ENCODE data around the gene APAF1. TPM values are rescaled to one million over a fixed set of nuclear protein-coding genes. Genes with fewer than 3 reads are reported as not detected.

The APAF1 gene
- total and polyA plus RNA-seq, 2 of the 13 experiments (the other 11 are each of a cell fraction or from before 2014, with no cell fraction given): 6.0 to 13.0 TPM

DNA sequence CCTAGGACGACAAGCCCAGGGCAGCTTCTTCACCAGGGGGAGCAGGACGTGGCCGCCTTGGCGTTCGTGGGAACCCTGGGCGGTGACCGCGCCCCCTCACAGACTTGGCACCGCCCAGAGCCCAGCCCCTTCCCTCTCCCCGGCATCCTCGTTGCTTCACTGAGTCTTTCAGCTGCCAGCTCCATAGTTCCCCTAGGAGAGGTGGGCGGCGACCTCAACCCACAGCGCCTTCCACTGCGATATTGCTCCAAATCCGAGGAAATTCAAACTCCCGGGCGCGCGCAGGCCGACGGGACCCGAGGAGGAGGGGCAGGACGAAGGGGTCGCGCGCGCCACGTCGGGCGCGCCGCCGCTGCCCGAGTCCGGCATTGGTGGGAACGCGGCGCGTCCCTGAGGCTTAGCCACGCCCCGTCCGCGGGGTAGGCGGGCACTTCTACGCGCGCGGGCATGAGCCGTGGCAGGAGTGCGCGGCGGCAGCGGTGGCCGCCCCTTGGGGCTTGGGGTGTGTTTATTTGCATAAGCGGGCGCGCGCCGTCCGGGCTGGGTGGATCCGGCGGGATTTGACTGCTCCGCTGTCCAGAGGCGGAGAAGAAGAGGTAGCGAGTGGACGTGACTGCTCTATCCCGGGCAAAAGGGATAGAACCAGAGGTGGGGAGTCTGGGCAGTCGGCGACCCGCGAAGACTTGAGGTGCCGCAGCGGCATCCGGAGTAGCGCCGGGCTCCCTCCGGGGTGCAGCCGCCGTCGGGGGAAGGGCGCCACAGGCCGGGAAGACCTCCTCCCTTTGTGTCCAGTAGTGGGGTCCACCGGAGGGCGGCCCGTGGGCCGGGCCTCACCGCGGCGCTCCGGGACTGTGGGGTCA, at the start of gene APAF1, which contains the start of gene IKBIP (continued):
- TF ChIP-seq, protein P1, sequence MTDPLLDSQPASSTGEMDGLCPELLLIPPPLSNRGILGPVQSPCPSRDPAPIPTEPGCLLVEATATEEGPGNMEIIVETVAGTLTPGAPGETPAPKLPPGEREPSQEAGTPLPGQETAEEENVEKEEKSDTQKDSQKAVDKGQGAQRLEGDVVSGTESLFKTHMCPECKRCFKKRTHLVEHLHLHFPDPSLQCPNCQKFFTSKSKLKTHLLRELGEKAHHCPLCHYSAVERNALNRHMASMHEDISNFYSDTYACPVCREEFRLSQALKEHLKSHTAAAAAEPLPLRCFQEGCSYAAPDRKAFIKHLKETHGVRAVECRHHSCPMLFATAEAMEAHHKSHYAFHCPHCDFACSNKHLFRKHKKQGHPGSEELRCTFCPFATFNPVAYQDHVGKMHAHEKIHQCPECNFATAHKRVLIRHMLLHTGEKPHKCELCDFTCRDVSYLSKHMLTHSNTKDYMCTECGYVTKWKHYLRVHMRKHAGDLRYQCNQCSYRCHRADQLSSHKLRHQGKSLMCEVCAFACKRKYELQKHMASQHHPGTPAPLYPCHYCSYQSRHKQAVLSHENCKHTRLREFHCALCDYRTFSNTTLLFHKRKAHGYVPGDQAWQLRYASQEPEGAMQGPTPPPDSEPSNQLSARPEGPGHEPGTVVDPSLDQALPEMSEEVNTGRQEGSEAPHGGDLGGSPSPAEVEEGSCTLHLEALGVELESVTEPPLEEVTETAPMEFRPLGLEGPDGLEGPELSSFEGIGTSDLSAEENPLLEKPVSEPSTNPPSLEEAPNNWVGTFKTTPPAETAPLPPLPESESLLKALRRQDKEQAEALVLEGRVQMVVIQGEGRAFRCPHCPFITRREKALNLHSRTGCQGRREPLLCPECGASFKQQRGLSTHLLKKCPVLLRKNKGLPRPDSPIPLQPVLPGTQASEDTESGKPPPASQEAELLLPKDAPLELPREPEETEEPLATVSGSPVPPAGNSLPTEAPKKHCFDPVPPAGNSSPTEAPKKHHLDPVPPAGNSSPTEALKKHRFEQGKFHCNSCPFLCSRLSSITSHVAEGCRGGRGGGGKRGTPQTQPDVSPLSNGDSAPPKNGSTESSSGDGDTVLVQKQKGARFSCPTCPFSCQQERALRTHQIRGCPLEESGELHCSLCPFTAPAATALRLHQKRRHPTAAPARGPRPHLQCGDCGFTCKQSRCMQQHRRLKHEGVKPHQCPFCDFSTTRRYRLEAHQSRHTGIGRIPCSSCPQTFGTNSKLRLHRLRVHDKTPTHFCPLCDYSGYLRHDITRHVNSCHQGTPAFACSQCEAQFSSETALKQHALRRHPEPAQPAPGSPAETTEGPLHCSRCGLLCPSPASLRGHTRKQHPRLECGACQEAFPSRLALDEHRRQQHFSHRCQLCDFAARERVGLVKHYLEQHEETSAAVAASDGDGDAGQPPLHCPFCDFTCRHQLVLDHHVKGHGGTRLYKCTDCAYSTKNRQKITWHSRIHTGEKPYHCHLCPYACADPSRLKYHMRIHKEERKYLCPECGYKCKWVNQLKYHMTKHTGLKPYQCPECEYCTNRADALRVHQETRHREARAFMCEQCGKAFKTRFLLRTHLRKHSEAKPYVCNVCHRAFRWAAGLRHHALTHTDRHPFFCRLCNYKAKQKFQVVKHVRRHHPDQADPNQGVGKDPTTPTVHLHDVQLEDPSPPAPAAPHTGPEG (CRISPR knock-in tag; IDR thresholded peaks at IDR 0.05): no peak
- TF ChIP-seq ZNF558 (CRISPR knock-in tag; IDR thresholded peaks at IDR 0.05; ENCODE audit: borderline replicate concordance) (peak; percentile 4; the same call in 1 of the 2 replicates), SRSF1 (optimal IDR thresholded peaks at IDR 0.05; ENCODE audit: low read depth, low read length) (peak; percentile 64), THAP11 (CRISPR knock-in tag; IDR thresholded peaks at IDR 0.05) (peak; percentile 68), NCOA1 (CRISPR knock-in tag; IDR thresholded peaks at IDR 0.05) (no peak), NR2F2 (IDR thresholded peaks at IDR 0.05; ENCODE audit: borderline replicate concordance, low read depth) (no peak), ZNF136 (CRISPR knock-in tag; IDR thresholded peaks at IDR 0.05; ENCODE audit: low read depth) (0 out of 2 replicates have a peak, but pooled peaks have one; percentile 39), PHF20 (CRISPR knock-in tag; IDR thresholded peaks at IDR 0.05) (peak; percentile 4; the same call in 1 of the 2 replicates), ZBTB38 (CRISPR knock-in tag; IDR thresholded peaks at IDR 0.05) (0 out of 2 replicates have a peak, but pooled peaks have one; percentile 15), ZFP36L2 (CRISPR knock-in tag; IDR thresholded peaks at IDR 0.05) (0 out of 2 replicates have a peak, but pooled peaks have one; percentile 53), POGZ (CRISPR knock-in tag; IDR thresholded peaks at IDR 0.05) (peak; percentile 33; the same call in 1 of the 2 replicates), ZNF451 (CRISPR knock-in tag; IDR thresholded peaks at IDR 0.05) (0 out of 2 replicates have a peak, but pooled peaks have one; percentile 22), CBFB (CRISPR knock-in tag; IDR thresholded peaks at IDR 0.05) (no peak; the same call in 1 of the 2 replicates), DMAP1 (CRISPR knock-in tag; IDR thresholded peaks at IDR 0.05) (peak; percentile 62), KDM3A (CRISPR knock-in tag; IDR thresholded peaks at IDR 0.05; ENCODE audit: low read depth) (0 out of 2 replicates have a peak, but pooled peaks have one; percentile 27)
- TF ChIP-seq, protein P2, sequence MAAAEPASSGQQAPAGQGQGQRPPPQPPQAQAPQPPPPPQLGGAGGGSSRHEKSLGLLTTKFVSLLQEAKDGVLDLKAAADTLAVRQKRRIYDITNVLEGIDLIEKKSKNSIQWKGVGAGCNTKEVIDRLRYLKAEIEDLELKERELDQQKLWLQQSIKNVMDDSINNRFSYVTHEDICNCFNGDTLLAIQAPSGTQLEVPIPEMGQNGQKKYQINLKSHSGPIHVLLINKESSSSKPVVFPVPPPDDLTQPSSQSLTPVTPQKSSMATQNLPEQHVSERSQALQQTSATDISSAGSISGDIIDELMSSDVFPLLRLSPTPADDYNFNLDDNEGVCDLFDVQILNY (CRISPR knock-in tag; conservative IDR thresholded peaks at IDR 0.05): peak; percentile 88
- TF ChIP-seq, protein P3, sequence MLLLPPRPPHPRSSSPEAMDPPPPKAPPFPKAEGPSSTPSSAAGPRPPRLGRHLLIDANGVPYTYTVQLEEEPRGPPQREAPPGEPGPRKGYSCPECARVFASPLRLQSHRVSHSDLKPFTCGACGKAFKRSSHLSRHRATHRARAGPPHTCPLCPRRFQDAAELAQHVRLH (CRISPR knock-in tag; IDR thresholded peaks at IDR 0.05; ENCODE audit: borderline replicate concordance, low read depth): peak; percentile 22; the same call in 1 of the 2 replicates
- TF ChIP-seq, protein P4, sequence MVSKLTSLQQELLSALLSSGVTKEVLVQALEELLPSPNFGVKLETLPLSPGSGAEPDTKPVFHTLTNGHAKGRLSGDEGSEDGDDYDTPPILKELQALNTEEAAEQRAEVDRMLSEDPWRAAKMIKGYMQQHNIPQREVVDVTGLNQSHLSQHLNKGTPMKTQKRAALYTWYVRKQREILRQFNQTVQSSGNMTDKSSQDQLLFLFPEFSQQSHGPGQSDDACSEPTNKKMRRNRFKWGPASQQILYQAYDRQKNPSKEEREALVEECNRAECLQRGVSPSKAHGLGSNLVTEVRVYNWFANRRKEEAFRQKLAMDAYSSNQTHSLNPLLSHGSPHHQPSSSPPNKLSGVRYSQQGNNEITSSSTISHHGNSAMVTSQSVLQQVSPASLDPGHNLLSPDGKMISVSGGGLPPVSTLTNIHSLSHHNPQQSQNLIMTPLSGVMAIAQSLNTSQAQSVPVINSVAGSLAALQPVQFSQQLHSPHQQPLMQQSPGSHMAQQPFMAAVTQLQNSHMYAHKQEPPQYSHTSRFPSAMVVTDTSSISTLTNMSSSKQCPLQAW (CRISPR knock-in tag; IDR thresholded peaks at IDR 0.05): 0 out of 2 replicates have a peak, but pooled peaks have one; percentile 44
